Amygdala (tissue), 56 donors: Measurements from ENCODE around the gene SYNJ2.
A peak's percentile ranks its signal among the peaks of the same experiment; 100 is the strongest.

Experiments
- DNase-seq, 56 donors: peaks; one replicate each; lab custom pipeline; 2025; lab: John Stamatoyannopoulos, UW

SYNJ2 gene

GRCh38 chr6:158087224-158087867, 105.7 kb downstream of the SYNJ2 start:
- DNase-seq = no peak

- no peak for DNase-seq
These were observed 111.1 kb downstream of the SYNJ2 start for GRCh38 chr6:158092806-158093205.

- DNase-seq = no peak
These were observed 113.4 kb downstream of the SYNJ2 start for GRCh38 chr6:158095031-158095430.

GRCh38 chr6:158095671-158096070, 114.0 kb downstream of the SYNJ2 start:
- no peak for DNase-seq

- no peak for DNase-seq
These were observed 121.6 kb downstream of the SYNJ2 start for GRCh38 chr6:158103228-158103627.

GRCh38 chr6:158104696-158105095, 123.0 kb downstream of the SYNJ2 start:
- DNase-seq = no peak

- no peak for DNase-seq
These were observed 128.1 kb downstream of the SYNJ2 start for GRCh38 chr6:158109748-158110147.

GRCh38 chr6:158110986-158111385, 129.3 kb downstream of the SYNJ2 start:
- DNase-seq = peak in 4 of 56 donors; percentile 7 to 16 (median 12)

GRCh38 chr6:158111987-158112386, 130.3 kb downstream of the SYNJ2 start:
- DNase-seq = no peak

- no peak for DNase-seq
These were observed 132.1 kb downstream of the SYNJ2 start for GRCh38 chr6:158113802-158114201.

- no peak for DNase-seq
These were observed 133.4 kb downstream of the SYNJ2 start for GRCh38 chr6:158115102-158115501.

GRCh38 chr6:158115508-158115907, 133.8 kb downstream of the SYNJ2 start:
- no peak for DNase-seq

- no peak for DNase-seq
These were observed 137.2 kb downstream of the SYNJ2 start for GRCh38 chr6:158118886-158119285.

GRCh38 chr6:158121335-158121734, 139.7 kb downstream of the SYNJ2 start:
- peak in 14 of 56 donors; percentile 4 to 28 (median 10) for DNase-seq

GRCh38 chr6:158122048-158122447, 140.4 kb downstream of the SYNJ2 start:
- no peak for DNase-seq

- DNase-seq = no peak
These were observed 142.6 kb downstream of the SYNJ2 start for GRCh38 chr6:158124288-158124687.

GRCh38 chr6:158125271-158125670, 143.6 kb downstream of the SYNJ2 start:
- DNase-seq = no peak

GRCh38 chr6:158131926-158132325, 150.3 kb downstream of the SYNJ2 start:
- DNase-seq = no peak

GRCh38 chr6:158142789-158143188, 161.1 kb downstream of the SYNJ2 start:
- DNase-seq = no peak

- DNase-seq = no peak
These were observed 162.0 kb downstream of the SYNJ2 start for GRCh38 chr6:158143700-158144099.
